ENCODE data around the gene IDH2. TPM values are rescaled to one million over a fixed set of nuclear protein-coding genes. Genes with fewer than 3 reads are reported as not detected.

The IDH2 gene
- total RNA-seq, 1 donor from 2014 or later: 93.1 TPM

DNA sequence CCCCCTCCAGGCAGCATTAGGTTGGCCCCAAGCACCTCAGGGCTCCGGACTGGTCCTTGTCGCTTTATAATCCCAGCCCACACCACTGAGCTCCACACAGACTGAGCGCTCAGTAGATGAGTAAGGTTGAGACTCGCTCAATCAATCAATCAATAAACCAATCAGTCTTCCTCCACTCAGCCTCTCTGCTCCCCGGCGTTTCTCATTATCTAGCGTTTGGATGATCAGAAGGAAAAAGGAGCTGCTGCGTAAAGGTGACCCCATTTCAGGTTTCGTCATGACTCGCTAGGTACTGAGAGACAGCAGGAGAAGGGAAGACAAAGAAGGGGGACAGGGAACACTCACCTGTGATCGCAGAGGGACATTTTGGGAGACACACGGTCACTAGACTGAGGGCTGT, 59.9 kb downstream of the IDH2 start:
- H3K9me3 ChIP-seq (ENCODE audit: low read depth): no peaks in the 10 kb centered on the region
- H3K4me2 ChIP-seq: no peak overlapping the region
- Mint-ChIP-seq H3K27me3 (ENCODE audit: insufficient read depth, low read depth) (no peaks in the 10 kb centered on the region), H3K4me1 (peaks cover 60% of the 10 kb centered on the region), H3K36me3 (peaks cover 8% of the 10 kb centered on the region), H3K9me3 (no peaks in the 10 kb centered on the region), H3K4me3 (no peak overlapping the region), H3K27ac (peak overlapping the region; percentile 87)
- H3K36me3 ChIP-seq: no peaks in the 10 kb centered on the region
- H3F3A ChIP-seq (ENCODE audit: low read depth): peaks cover 31% of the 10 kb centered on the region
- no peak overlapping the region for H3K4me3 ChIP-seq
- TF ChIP-seq, protein P1, sequence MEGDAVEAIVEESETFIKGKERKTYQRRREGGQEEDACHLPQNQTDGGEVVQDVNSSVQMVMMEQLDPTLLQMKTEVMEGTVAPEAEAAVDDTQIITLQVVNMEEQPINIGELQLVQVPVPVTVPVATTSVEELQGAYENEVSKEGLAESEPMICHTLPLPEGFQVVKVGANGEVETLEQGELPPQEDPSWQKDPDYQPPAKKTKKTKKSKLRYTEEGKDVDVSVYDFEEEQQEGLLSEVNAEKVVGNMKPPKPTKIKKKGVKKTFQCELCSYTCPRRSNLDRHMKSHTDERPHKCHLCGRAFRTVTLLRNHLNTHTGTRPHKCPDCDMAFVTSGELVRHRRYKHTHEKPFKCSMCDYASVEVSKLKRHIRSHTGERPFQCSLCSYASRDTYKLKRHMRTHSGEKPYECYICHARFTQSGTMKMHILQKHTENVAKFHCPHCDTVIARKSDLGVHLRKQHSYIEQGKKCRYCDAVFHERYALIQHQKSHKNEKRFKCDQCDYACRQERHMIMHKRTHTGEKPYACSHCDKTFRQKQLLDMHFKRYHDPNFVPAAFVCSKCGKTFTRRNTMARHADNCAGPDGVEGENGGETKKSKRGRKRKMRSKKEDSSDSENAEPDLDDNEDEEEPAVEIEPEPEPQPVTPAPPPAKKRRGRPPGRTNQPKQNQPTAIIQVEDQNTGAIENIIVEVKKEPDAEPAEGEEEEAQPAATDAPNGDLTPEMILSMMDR (IDR thresholded peaks at IDR 0.05): no peak
- no peak for TF ChIP-seq EZH2 (IDR thresholded peaks at IDR 0.05)
- no peak for TF ChIP-seq EZH2phosphoT487 (IDR thresholded peaks at IDR 0.05)
- peaks cover 45% of the 10 kb centered on the region for H3K4me1 ChIP-seq
- H3K27me3 ChIP-seq: no peaks in the 10 kb centered on the region
- peaks cover 80% of the 10 kb centered on the region for H3K79me2 ChIP-seq (ENCODE audit: low read depth)
- no peak for DNase-seq (ENCODE audit: low spot score)
- no peak overlapping the region for H3K9ac ChIP-seq
- H2AFZ ChIP-seq (replicated peaks): no peak overlapping the region
- H4K20me1 ChIP-seq (ENCODE audit: low read depth): peaks cover 16% of the 10 kb centered on the region
- H3K27ac ChIP-seq: peak overlapping the region; percentile 88

DNA sequence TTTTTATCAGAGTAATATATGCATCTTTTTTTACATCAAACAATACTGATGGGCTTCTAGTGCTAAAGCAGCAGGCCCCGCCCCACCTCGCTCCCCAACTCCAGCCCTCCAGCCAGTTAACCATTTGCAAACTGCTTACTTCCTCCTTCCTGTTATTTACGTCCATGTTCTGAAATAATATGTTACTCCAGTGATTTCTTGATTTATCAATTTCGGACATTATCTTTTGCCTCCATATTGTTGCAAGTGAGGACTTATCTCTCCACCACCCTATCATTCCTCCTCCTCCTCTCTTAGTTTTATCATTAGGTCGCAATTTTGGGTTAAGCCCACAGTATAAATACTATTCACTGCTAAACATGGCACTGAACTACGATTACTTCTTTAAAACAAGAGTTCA, 61.6 kb downstream of the IDH2 start:
- H3K9ac ChIP-seq: no peak overlapping the region
- H3K36me3 ChIP-seq: no peaks in the 10 kb centered on the region
- Mint-ChIP-seq H3K4me3 (no peak overlapping the region), H3K27me3 (ENCODE audit: insufficient read depth, low read depth) (no peaks in the 10 kb centered on the region), H3K9me3 (peaks cover 2% of the 10 kb centered on the region), H3K36me3 (peaks cover 8% of the 10 kb centered on the region), H3K27ac (no peak overlapping the region), H3K4me1 (peaks cover 75% of the 10 kb centered on the region)
- peaks cover 32% of the 10 kb centered on the region for H4K20me1 ChIP-seq (ENCODE audit: low read depth)
- H3K4me1 ChIP-seq: peaks cover 62% of the 10 kb centered on the region
- H3K79me2 ChIP-seq (ENCODE audit: low read depth): peaks cover 78% of the 10 kb centered on the region
- H3F3A ChIP-seq (ENCODE audit: low read depth): peaks cover 34% of the 10 kb centered on the region
- no peak overlapping the region for H3K4me2 ChIP-seq
- no peak overlapping the region for H3K4me3 ChIP-seq
- TF ChIP-seq EZH2 (IDR thresholded peaks at IDR 0.05) (no peak), EZH2phosphoT487 (IDR thresholded peaks at IDR 0.05) (no peak)
- TF ChIP-seq, protein P1 (IDR thresholded peaks at IDR 0.05): no peak
- no peaks in the 10 kb centered on the region for H3K9me3 ChIP-seq (ENCODE audit: low read depth)
- DNase-seq (ENCODE audit: low spot score): no peak
- no peak overlapping the region for H2AFZ ChIP-seq (replicated peaks)
- no peaks in the 10 kb centered on the region for H3K27me3 ChIP-seq
- no peak overlapping the region for H3K27ac ChIP-seq

DNA sequence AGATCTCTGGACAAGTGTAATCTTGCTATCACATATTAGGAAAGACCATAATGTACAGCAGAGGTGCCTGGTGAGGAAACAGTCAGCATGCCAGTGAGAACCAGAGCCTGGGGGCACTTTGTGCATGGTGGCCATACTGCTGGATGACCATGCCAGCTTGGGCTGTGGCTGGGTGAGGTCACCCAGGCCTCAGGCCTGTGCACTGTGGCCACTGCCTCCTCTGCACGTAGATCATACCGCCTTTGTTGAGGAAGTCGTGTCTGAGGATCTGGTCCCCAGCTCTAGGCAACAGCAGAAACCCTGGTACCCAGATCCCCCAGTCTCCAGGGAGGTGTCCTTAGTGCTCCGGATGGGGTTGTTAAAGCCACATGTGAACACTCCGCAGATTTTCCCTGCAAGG, 62.3 kb downstream of the IDH2 start:
- no peak for DNase-seq (ENCODE audit: low spot score)
- H3K9me3 Mint-ChIP-seq: peaks cover 2% of the 10 kb centered on the region

More for the DNA sequence above, 62.3 kb downstream of the IDH2 start:
- Histone ChIP-seq H4K20me1 (ENCODE audit: low read depth) (peaks cover 38% of the 10 kb centered on the region), H3K4me2 (no peak overlapping the region), H3F3A (ENCODE audit: low read depth) (peaks cover 37% of the 10 kb centered on the region), H2AFZ (replicated peaks) (no peak overlapping the region), H3K27me3 (no peaks in the 10 kb centered on the region), H3K79me2 (ENCODE audit: low read depth) (peaks cover 79% of the 10 kb centered on the region), H3K36me3 (no peaks in the 10 kb centered on the region), H3K4me1 (peaks cover 68% of the 10 kb centered on the region), H3K27ac (no peak overlapping the region), H3K9me3 (ENCODE audit: low read depth) (no peaks in the 10 kb centered on the region), H3K9ac (no peak overlapping the region), H3K4me3 (no peak overlapping the region)
- Mint-ChIP-seq H3K27me3 (ENCODE audit: insufficient read depth, low read depth) (no peaks in the 10 kb centered on the region), H3K4me1 (peaks cover 76% of the 10 kb centered on the region), H3K4me3 (no peak overlapping the region), H3K27ac (peak overlapping the region; percentile 85), H3K36me3 (peaks cover 8% of the 10 kb centered on the region)
- TF ChIP-seq EZH2phosphoT487 (IDR thresholded peaks at IDR 0.05) (no peak), EZH2 (IDR thresholded peaks at IDR 0.05) (no peak)
- TF ChIP-seq, protein P1 (IDR thresholded peaks at IDR 0.05): no peak

All from neural progenitor cell (in vitro differentiated cells).